Activated T-cell treated with anti-CD3 and anti-CD28 coated beads, Interleukin-2, amount 50 U/mL, for 4 hours (primary cell): ENCODE measurements around the gene ZG16B. TPM values are rescaled to one million over a fixed set of nuclear protein-coding genes. Genes with fewer than 3 reads are reported as not detected.
A peak's percentile ranks its signal among the peaks of the same experiment; 100 is the strongest.

Source experiments
- ATAC-seq, 2 donors: fragments of 200-7000 bp; cut with Tn5 transposase; one replicate each; pipeline ENCODE4 v1.10.0; 2021
- DNase-seq: peaks from one replicate; pipeline ENCODE4 v3.0.0-alpha.2; 2020
- H3K27me3 Mint-ChIP-seq: one replicate; pipeline ENCODE4 v1.8.0; 2021; ENCODE audit warnings: low read depth, mixed read lengths
- H3K36me3 Mint-ChIP-seq: one replicate; pipeline ENCODE4 v1.8.0; 2022; ENCODE audit warnings: mixed read lengths; ENCODE audit not compliant: insufficient read depth
- H3K4me1 Mint-ChIP-seq: one replicate; pipeline ENCODE4 v1.8.0; 2021; ENCODE audit warnings: low read depth, mixed read lengths
- H3K4me3 Mint-ChIP-seq: one replicate; pipeline ENCODE4 v1.8.0; 2021; ENCODE audit warnings: mild to moderate bottlenecking, moderate library complexity, mixed read lengths
- H3K9me3 Mint-ChIP-seq: one replicate; pipeline ENCODE4 v1.8.0; 2021; ENCODE audit warnings: mixed read lengths
- total RNA-seq, 3 donors: library from RNA; stranded (reverse); gene quantifications; one replicate each; pipeline ENCODE4 v1.2.1, GENCODE V29; 2021

ZG16B gene
- total RNA-seq, 3 donors from 2014 or later: 0.33 TPM; not detected in 2

DNA sequence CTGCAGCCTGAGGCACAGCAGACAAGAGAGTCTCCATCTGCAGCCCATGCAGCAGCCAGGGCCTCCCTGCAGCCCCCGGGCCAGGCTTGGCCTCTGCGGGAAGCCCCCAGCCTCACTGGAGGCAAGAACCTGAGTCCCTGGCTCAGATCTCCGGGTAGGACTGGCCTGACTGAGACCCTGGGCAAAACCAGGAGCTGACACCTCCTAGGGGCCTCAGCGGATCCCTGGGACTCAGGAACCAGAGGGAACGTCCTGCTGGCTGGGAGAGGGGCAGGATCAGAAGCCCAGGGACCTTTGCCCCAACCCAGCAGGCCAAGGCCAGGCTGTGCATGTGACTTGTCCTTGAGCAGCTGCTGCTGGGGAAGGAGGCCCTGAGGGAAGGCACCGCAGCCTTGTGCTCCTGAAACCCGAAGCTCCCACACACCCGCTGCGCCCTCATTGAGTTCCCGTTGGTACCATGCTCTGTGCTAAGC lies 14.8 kb upstream of the ZG16B start:
- no peaks in the 10 kb centered on the region for H3K36me3 Mint-ChIP-seq
- no peaks in the 10 kb centered on the region for H3K9me3 Mint-ChIP-seq
- DNase-seq (no peak), ATAC-seq (no peak)
- no peaks in the 10 kb centered on the region for H3K4me1 Mint-ChIP-seq
- H3K4me3 Mint-ChIP-seq: no peak overlapping the region
- peaks cover 9% of the 10 kb centered on the region for H3K27me3 Mint-ChIP-seq

- no peaks in the 10 kb centered on the region for H3K36me3 Mint-ChIP-seq
- no peaks in the 10 kb centered on the region for H3K9me3 Mint-ChIP-seq
- H3K27me3 Mint-ChIP-seq: peaks cover 5% of the 10 kb centered on the region
- H3K4me3 Mint-ChIP-seq: peak within 1 kb of the TSS; percentile 46
- DNase-seq (peak; percentile 32), ATAC-seq (peak; percentile 77 to 80)
- no peaks in the 10 kb centered on the region for H3K4me1 Mint-ChIP-seq
Measured at GRCh38 chr16:2816751-2817339, 13.3 kb upstream of the ZG16B start, which contains the start of gene PRSS21. TSS of gene PRSS21 (plus strand) at chr16:2817237. CDS start at chr16:2817269, 32 bp downstream.

- DNase-seq: no peak
- no peaks in the 10 kb centered on the region for H3K4me1 Mint-ChIP-seq
- H3K36me3 Mint-ChIP-seq: no peaks in the 10 kb centered on the region
- peak; percentile 30 to 32 for ATAC-seq
- H3K27me3 Mint-ChIP-seq: peaks cover 3% of the 10 kb centered on the region
- peak overlapping the region; percentile 46 for H3K4me3 Mint-ChIP-seq
- no peaks in the 10 kb centered on the region for H3K9me3 Mint-ChIP-seq
Measured at GRCh38 chr16:2817340-2818271, 12.5 kb upstream of the ZG16B start.

GRCh38 chr16:2818272-2818876 lies 11.7 kb upstream of the ZG16B start:
- no peaks in the 10 kb centered on the region for H3K36me3 Mint-ChIP-seq
- DNase-seq (no peak), ATAC-seq (no peak)
- no peaks in the 10 kb centered on the region for H3K4me1 Mint-ChIP-seq
- H3K27me3 Mint-ChIP-seq: peaks cover 3% of the 10 kb centered on the region
- H3K4me3 Mint-ChIP-seq: peak overlapping the region; percentile 6
- H3K9me3 Mint-ChIP-seq: no peaks in the 10 kb centered on the region

DNA sequence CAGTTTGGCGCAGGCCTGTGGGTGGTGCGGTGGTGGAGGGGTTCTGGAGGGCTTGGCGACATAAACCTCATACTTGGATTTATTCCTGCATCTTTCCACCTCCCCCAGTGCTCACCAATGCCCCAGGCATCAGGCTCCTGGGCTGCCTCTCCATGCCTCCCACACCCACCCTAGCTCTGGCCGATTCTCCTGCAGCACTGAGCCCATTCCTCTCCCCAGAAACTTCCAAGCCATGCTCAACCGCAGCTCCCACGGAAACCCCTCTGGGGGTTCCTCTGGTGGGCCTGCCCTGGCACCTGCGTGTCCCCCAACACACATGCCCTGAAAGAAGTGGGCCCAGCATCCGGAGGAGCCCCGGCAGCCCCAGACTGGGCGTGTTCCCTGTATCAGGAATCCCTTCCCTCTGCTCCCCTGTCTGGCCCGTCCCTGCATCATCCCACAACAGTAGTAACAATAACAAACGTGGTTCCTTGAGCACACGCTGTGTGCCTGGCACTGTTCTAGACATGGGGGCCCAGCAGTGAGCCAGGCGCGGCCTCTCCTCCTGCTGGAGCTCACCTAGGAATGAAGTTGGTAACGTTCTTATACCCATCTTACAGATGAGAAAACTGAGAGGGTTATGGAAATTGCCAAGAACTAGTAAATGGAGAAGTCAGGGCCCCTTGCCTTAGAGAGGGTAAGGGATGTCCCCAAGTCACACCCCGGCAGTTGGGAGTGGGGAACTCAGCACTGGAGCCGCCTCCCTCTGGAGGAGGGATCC lies 10.7 kb upstream of the ZG16B start:
- peaks cover 2% of the 10 kb centered on the region for H3K27me3 Mint-ChIP-seq
- no peaks in the 10 kb centered on the region for H3K36me3 Mint-ChIP-seq
- H3K9me3 Mint-ChIP-seq: no peaks in the 10 kb centered on the region
- ATAC-seq (no peak), DNase-seq (no peak)
- H3K4me3 Mint-ChIP-seq: no peak overlapping the region
- H3K4me1 Mint-ChIP-seq: no peaks in the 10 kb centered on the region

- ATAC-seq (no peak), DNase-seq (no peak)
- H3K36me3 Mint-ChIP-seq: no peaks in the 10 kb centered on the region
- H3K4me3 Mint-ChIP-seq: no peak overlapping the region
- peaks cover 2% of the 10 kb centered on the region for H3K27me3 Mint-ChIP-seq
- no peaks in the 10 kb centered on the region for H3K4me1 Mint-ChIP-seq
- no peaks in the 10 kb centered on the region for H3K9me3 Mint-ChIP-seq
Measured at GRCh38 chr16:2819939-2820835, 9.9 kb upstream of the ZG16B start.

GRCh38 chr16:2820836-2821486 lies 9.1 kb upstream of the ZG16B start:
- no peak overlapping the region for H3K4me3 Mint-ChIP-seq
- H3K36me3 Mint-ChIP-seq: no peaks in the 10 kb centered on the region
- no peaks in the 10 kb centered on the region for H3K9me3 Mint-ChIP-seq
- DNase-seq: no peak
- ATAC-seq: no peak
- H3K4me1 Mint-ChIP-seq: no peaks in the 10 kb centered on the region
- H3K27me3 Mint-ChIP-seq: peaks cover 2% of the 10 kb centered on the region

- DNase-seq (no peak), ATAC-seq (no peak)
- Mint-ChIP-seq H3K4me1 (no peaks in the 10 kb centered on the region), H3K36me3 (no peaks in the 10 kb centered on the region), H3K4me3 (no peak overlapping the region), H3K27me3 (peaks cover 2% of the 10 kb centered on the region), H3K9me3 (no peaks in the 10 kb centered on the region)
Measured at GRCh38 chr16:2821487-2822157, 8.5 kb upstream of the ZG16B start.

GRCh38 chr16:2822158-2822495 lies 8.0 kb upstream of the ZG16B start:
- ATAC-seq (no peak), DNase-seq (no peak)
- Mint-ChIP-seq H3K9me3 (no peaks in the 10 kb centered on the region), H3K4me3 (no peak overlapping the region), H3K36me3 (no peaks in the 10 kb centered on the region), H3K27me3 (peaks cover 2% of the 10 kb centered on the region), H3K4me1 (no peaks in the 10 kb centered on the region)

GRCh38 chr16:2822496-2822895 lies 7.6 kb upstream of the ZG16B start:
- ATAC-seq (no peak), DNase-seq (no peak)
- Mint-ChIP-seq H3K9me3 (no peaks in the 10 kb centered on the region), H3K4me3 (no peak overlapping the region), H3K36me3 (no peaks in the 10 kb centered on the region), H3K27me3 (peaks cover 2% of the 10 kb centered on the region), H3K4me1 (no peaks in the 10 kb centered on the region)

GRCh38 chr16:2824626-2825025 lies 5.5 kb upstream of the ZG16B start:
- Mint-ChIP-seq H3K36me3 (no peaks in the 10 kb centered on the region), H3K9me3 (no peaks in the 10 kb centered on the region), H3K4me1 (no peaks in the 10 kb centered on the region), H3K27me3 (peaks cover 6% of the 10 kb centered on the region), H3K4me3 (no peak overlapping the region)
- ATAC-seq: no peak
- DNase-seq: no peak

GRCh38 chr16:2825049-2825742 lies 4.9 kb upstream of the ZG16B start:
- H3K27me3 Mint-ChIP-seq: peaks cover 6% of the 10 kb centered on the region
- H3K4me1 Mint-ChIP-seq: no peaks in the 10 kb centered on the region
- no peak overlapping the region for H3K4me3 Mint-ChIP-seq
- DNase-seq (no peak), ATAC-seq (no peak)
- H3K9me3 Mint-ChIP-seq: no peaks in the 10 kb centered on the region
- H3K36me3 Mint-ChIP-seq: no peaks in the 10 kb centered on the region
